Astrocyte (in vitro differentiated cells and primary cell): ENCODE measurements around the gene PDE8A. TPM values are rescaled to one million over a fixed set of nuclear protein-coding genes. Genes with fewer than 3 reads are reported as not detected.

ENCODE experiments used
- DNase-seq: peaks from one replicate; pipeline ENCODE4 v3.0.0-alpha.2; 2010; ENCODE audit warnings: low read depth
- FAIRE-seq: peaks from 2 replicates; lab custom pipeline; 2011; peaks lifted over from hg19 to GRCh38; lab: Jason Lieb, UNC
- H2AFZ ChIP-seq: 2 replicates; pipeline ENCODE4 v1.6.0; 2012; ENCODE audit warnings: low read depth, low read length, inconsistent platforms
- H3K27ac ChIP-seq: 2 replicates; pipeline ENCODE4 v1.5.1; 2011; ENCODE audit warnings: low read depth, low read length, inconsistent platforms
- H3K27me3 ChIP-seq: 2 replicates; pipeline ENCODE4 v1.6.0; 2011; ENCODE audit warnings: low read length, inconsistent platforms; ENCODE audit not compliant: insufficient read depth
- H3K36me3 ChIP-seq: 2 replicates; pipeline ENCODE4 v1.5.1; 2011; ENCODE audit warnings: low read length, inconsistent platforms; ENCODE audit not compliant: insufficient read depth
- H3K4me1 ChIP-seq: 2 replicates; pipeline ENCODE4 v1.5.1; 2011; ENCODE audit warnings: low read length, inconsistent platforms; ENCODE audit not compliant: insufficient read depth
- H3K4me2 ChIP-seq: 2 replicates; pipeline ENCODE4 v1.6.0; 2012; ENCODE audit warnings: low read length, inconsistent platforms
- H3K4me3 ChIP-seq: 2 replicates; pipeline ENCODE4 v1.5.1; 2011; ENCODE audit warnings: low read depth, mild to moderate bottlenecking, low read length, inconsistent platforms; ENCODE audit not compliant: insufficient read depth
- H3K79me2 ChIP-seq: 2 replicates; pipeline ENCODE4 v1.6.0; 2012; ENCODE audit warnings: mild to moderate bottlenecking, low read length, inconsistent platforms; ENCODE audit not compliant: insufficient read depth
- H3K9ac ChIP-seq: 2 replicates; pipeline ENCODE4 v1.6.0; 2012; ENCODE audit warnings: mild to moderate bottlenecking, low read length, inconsistent platforms
- H3K9me3 ChIP-seq: 2 replicates; pipeline ENCODE4 v1.5.1; 2012; ENCODE audit warnings: low read depth, mild to moderate bottlenecking, low read length, inconsistent platforms; ENCODE audit not compliant: insufficient read depth
- H4K20me1 ChIP-seq: 2 replicates; pipeline ENCODE4 v1.6.0; 2012; ENCODE audit warnings: low read length, inconsistent platforms; ENCODE audit not compliant: insufficient read depth
- H3K27ac Mint-ChIP-seq: one replicate; pipeline ENCODE4 v1.8.0; 2021; ENCODE audit warnings: mild to moderate bottlenecking, mixed read lengths; ENCODE audit not compliant: unreplicated experiment
- H3K27me3 Mint-ChIP-seq: one replicate; pipeline ENCODE4 v1.8.0; 2021; ENCODE audit warnings: low read depth, mixed read lengths; ENCODE audit not compliant: unreplicated experiment
- H3K36me3 Mint-ChIP-seq: one replicate; pipeline ENCODE4 v1.8.0; 2021; ENCODE audit warnings: low read depth, mixed read lengths; ENCODE audit not compliant: unreplicated experiment
- H3K4me1 Mint-ChIP-seq: one replicate; pipeline ENCODE4 v1.8.0; 2021; ENCODE audit warnings: low read depth, mixed read lengths; ENCODE audit not compliant: unreplicated experiment
- H3K4me3 Mint-ChIP-seq: one replicate; pipeline ENCODE4 v1.8.0; 2021; ENCODE audit warnings: mild to moderate bottlenecking, moderate library complexity, mixed read lengths; ENCODE audit not compliant: unreplicated experiment
- H3K9me3 Mint-ChIP-seq: one replicate; pipeline ENCODE4 v1.8.0; 2021; ENCODE audit warnings: mild to moderate bottlenecking, mixed read lengths; ENCODE audit not compliant: unreplicated experiment
- CTCF ChIP-seq: IDR thresholded peaks from 2 replicates; pipeline ENCODE4 v1.5.1; 2011; ENCODE audit warnings: low read depth, mild to moderate bottlenecking, inconsistent platforms, low read length, moderate library complexity; ENCODE audit not compliant: insufficient read depth
- EZH2 ChIP-seq: IDR thresholded peaks from 2 replicates; pipeline ENCODE4 v1.6.1; 2012; ENCODE audit warnings: mild to moderate bottlenecking, low read length, inconsistent platforms; ENCODE audit not compliant: insufficient read depth
- total RNA-seq: library from RNA; stranded (reverse); gene quantifications from 2 replicates; pipeline ENCODE4 v1.2.1, GENCODE V29; 2021

PDE8A gene
- total RNA-seq, 1 donor from 2014 or later: 18.0 TPM

- no peak for DNase-seq
- no peaks in the 10 kb centered on the region for H3K9me3 ChIP-seq
- H3K27me3 Mint-ChIP-seq: no peaks in the 10 kb centered on the region
- H3K4me1 Mint-ChIP-seq: peaks cover 46% of the 10 kb centered on the region
- H3K27ac ChIP-seq: no peak overlapping the region
- H2AFZ ChIP-seq: no peak overlapping the region
- no peaks in the 10 kb centered on the region for H3K9me3 Mint-ChIP-seq
- no peaks in the 10 kb centered on the region for H3K27me3 ChIP-seq
- no peak overlapping the region for H3K4me3 ChIP-seq
- H3K4me3 Mint-ChIP-seq: no peak overlapping the region
- no peaks in the 10 kb centered on the region for H3K36me3 Mint-ChIP-seq
- H3K79me2 ChIP-seq: peaks cover 78% of the 10 kb centered on the region
- H3K36me3 ChIP-seq: no peaks in the 10 kb centered on the region
- peaks cover 71% of the 10 kb centered on the region for H4K20me1 ChIP-seq
- H3K27ac Mint-ChIP-seq: no peak overlapping the region
- H3K4me2 ChIP-seq: no peak overlapping the region
- TF ChIP-seq EZH2 (no peak), CTCF (no peak)
- H3K9ac ChIP-seq: no peak overlapping the region
- H3K4me1 ChIP-seq: peaks cover 26% of the 10 kb centered on the region
- no peak for FAIRE-seq
Measured at GRCh38 chr15:85026304-85027032, 44.8 kb downstream of the PDE8A start.

- Histone ChIP-seq H3K4me2 (no peak overlapping the region), H3K9me3 (no peaks in the 10 kb centered on the region), H4K20me1 (peaks cover 75% of the 10 kb centered on the region), H3K27me3 (no peaks in the 10 kb centered on the region), H2AFZ (no peak overlapping the region), H3K27ac (no peak overlapping the region), H3K4me3 (no peak overlapping the region), H3K9ac (no peak overlapping the region), H3K36me3 (no peaks in the 10 kb centered on the region), H3K4me1 (peaks cover 26% of the 10 kb centered on the region), H3K79me2 (peaks cover 78% of the 10 kb centered on the region)
- no peaks in the 10 kb centered on the region for H3K9me3 Mint-ChIP-seq
- H3K27ac Mint-ChIP-seq: no peak overlapping the region
- FAIRE-seq (no peak), DNase-seq (no peak)
- no peaks in the 10 kb centered on the region for H3K36me3 Mint-ChIP-seq
- TF ChIP-seq CTCF: no peak
- no peak for TF ChIP-seq EZH2
- H3K27me3 Mint-ChIP-seq: no peaks in the 10 kb centered on the region
- no peak overlapping the region for H3K4me3 Mint-ChIP-seq
- peaks cover 51% of the 10 kb centered on the region for H3K4me1 Mint-ChIP-seq
Measured at GRCh38 chr15:85027033-85027380, 45.4 kb downstream of the PDE8A start.

DNA sequence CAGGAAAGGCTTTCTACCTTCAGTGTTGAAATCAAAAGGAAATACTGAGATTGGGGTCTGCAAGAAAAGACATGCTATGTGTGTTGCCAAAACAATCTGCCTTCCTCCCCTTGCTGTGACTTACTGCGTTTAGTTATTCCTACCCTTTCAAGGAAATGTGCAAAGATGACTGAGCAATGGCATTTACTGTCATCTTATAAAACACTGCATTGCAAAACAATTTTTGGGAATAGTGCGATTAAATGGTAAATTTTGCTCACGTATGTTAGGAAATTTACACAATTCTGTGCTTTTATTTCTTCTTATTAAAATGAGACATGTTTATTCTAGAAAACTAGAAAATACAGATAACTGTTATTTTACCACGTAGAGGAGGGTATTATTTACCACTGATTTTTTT lies 45.8 kb downstream of the PDE8A start:
- DNase-seq: no peak
- Mint-ChIP-seq H3K4me3 (no peak overlapping the region), H3K27ac (no peak overlapping the region), H3K9me3 (no peaks in the 10 kb centered on the region), H3K27me3 (no peaks in the 10 kb centered on the region), H3K4me1 (peaks cover 52% of the 10 kb centered on the region), H3K36me3 (no peaks in the 10 kb centered on the region)
- Histone ChIP-seq H3K36me3 (no peaks in the 10 kb centered on the region), H3K4me1 (peaks cover 26% of the 10 kb centered on the region), H3K4me3 (no peak overlapping the region), H4K20me1 (peaks cover 75% of the 10 kb centered on the region), H3K27ac (no peak overlapping the region), H3K27me3 (no peaks in the 10 kb centered on the region), H2AFZ (no peak overlapping the region), H3K79me2 (peaks cover 76% of the 10 kb centered on the region), H3K9me3 (no peaks in the 10 kb centered on the region), H3K9ac (no peak overlapping the region), H3K4me2 (no peak overlapping the region)
- FAIRE-seq: no peak
- TF ChIP-seq EZH2 (no peak), CTCF (no peak)
